Vagina (tissue), 2 donors: ENCODE data around the gene MED28. TPM values are rescaled to one million over a fixed set of nuclear protein-coding genes. Genes with fewer than 3 reads are reported as not detected.

ENCODE experiments used
- DNase-seq, 2 donors: peaks; one replicate each; pipeline ENCODE4 v3.0.0-alpha.2; 2017; ENCODE audit errors: extremely low spot score in 2 of 2
- H3K27ac ChIP-seq: fragments of 200-600 bp; sonication (generic); one replicate; pipeline ENCODE4 v1.5.1; 2019
- H3K27me3 ChIP-seq: fragments of 200-600 bp; sonication (generic); one replicate; pipeline ENCODE4 v1.5.1; 2019
- H3K36me3 ChIP-seq, 2 donors: fragments of 200-600 bp; sonication (generic); one replicate each; pipeline ENCODE4 v1.5.1; 2017 to 2019
- H3K4me1 ChIP-seq: fragments of 200-600 bp; sonication (generic); one replicate; pipeline ENCODE4 v1.5.1; 2019
- H3K4me3 ChIP-seq, 2 donors: fragments of 200-600 bp; sonication (generic); 1 replicate in 1 of 2; 2 replicates in 1 of 2; pipeline ENCODE4 v1.5.1; 2016 to 2019
- H3K9me3 ChIP-seq: fragments of 200-600 bp; sonication (generic); one replicate; pipeline ENCODE4 v1.5.1; 2019
- POLR2A ChIP-seq, 2 donors: fragments of 450-650 bp; IDR thresholded peaks; one replicate each; pipeline ENCODE4 v1.6.1; 2017; ENCODE audit warnings: antibody characterized with exemption in 2 of 2, mild to moderate bottlenecking in 2 of 2, moderate library complexity in 2 of 2
- POLR2AphosphoS5 ChIP-seq, 2 donors: sonication (generic); formaldehyde crosslinking; IDR thresholded peaks; one replicate each; pipeline ENCODE4 v1.9.0; 2017; ENCODE audit warnings: antibody characterized with exemption in 2 of 2, mild to moderate bottlenecking in 2 of 2, low read depth in 1 of 2; ENCODE audit not compliant: insufficient read depth in 1 of 2
- intact Hi-C: fragments of 100-400 bp; cut with DNase I; formaldehyde crosslinking; loops from one replicate; pipeline ENCODE4 v1.15.1; 2023
- total RNA-seq: library from RNA; depleted of rRNA; stranded (reverse); fragments of >200 nt; gene quantifications from one replicate; pipeline ENCODE4 v1.2.3, GENCODE V29; 2016
- TF ChIP-seq, protein P1 (sequence below), 3 experiments: fragments of 450-650 bp in 2 of 3; fragments of 200-600 bp in 1 of 3; sonication (generic) in 1 of 3; IDR thresholded peaks; one replicate each; pipeline ENCODE4 v1.5.1; 2017 to 2019; ENCODE audit warnings: antibody characterized with exemption in 3 of 3, mild to moderate bottlenecking in 2 of 3, moderate library complexity in 2 of 3

MED28 gene
- total RNA-seq, 1 donor from 2014 or later, result 14.0 TPM

DNA sequence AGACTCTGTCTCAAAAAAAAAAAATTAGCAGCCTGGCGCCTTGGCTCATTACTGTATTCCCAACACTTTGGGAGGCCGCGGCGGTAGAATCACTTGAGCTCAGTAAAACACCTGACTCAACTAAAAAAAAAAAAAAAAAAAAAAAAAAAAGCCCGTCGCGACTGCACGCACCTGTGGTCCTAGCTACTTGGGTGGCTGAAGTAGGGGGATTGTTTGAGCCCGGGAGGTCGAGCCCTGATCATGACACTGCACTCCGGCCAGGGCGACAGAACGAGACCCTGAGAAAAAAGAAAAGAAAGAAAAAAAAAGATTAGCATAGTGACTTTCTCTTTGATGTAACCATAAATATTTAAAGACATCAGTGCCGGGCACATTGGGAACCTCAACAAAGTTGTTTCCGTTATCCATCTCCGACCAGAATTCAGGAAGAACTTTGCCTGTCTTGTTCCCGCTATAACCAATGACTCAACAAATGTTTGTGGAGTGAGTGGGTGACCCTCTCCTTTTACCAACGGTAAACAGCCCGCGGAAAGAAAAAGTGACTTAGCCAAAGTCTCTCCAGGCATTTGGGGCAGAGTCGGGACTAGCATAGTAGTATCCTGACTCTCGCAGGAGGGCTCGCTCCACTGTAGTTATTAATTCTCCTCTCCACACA is 553 bp upstream of the MED28 start:
- no peaks in the 10 kb centered on the region for H3K9me3 ChIP-seq
- peak overlapping the region; percentile 93 for H3K27ac ChIP-seq
- H3K4me3 ChIP-seq, result peak overlapping the region; percentile 66 to 89
- intact Hi-C loops, result no loop called here
- H3K36me3 ChIP-seq, result no peaks in the 10 kb centered on the region
- no peaks in the 10 kb centered on the region for H3K27me3 ChIP-seq
- DNase-seq, result no peak
- no peak for TF ChIP-seq POLR2AphosphoS5 (IDR thresholded peaks at IDR 0.05; ENCODE audit: insufficient read depth in 1 of 2, low read depth in 1 of 2)
- no peak for TF ChIP-seq POLR2A (IDR thresholded peaks at IDR 0.05)
- TF ChIP-seq, protein P1, sequence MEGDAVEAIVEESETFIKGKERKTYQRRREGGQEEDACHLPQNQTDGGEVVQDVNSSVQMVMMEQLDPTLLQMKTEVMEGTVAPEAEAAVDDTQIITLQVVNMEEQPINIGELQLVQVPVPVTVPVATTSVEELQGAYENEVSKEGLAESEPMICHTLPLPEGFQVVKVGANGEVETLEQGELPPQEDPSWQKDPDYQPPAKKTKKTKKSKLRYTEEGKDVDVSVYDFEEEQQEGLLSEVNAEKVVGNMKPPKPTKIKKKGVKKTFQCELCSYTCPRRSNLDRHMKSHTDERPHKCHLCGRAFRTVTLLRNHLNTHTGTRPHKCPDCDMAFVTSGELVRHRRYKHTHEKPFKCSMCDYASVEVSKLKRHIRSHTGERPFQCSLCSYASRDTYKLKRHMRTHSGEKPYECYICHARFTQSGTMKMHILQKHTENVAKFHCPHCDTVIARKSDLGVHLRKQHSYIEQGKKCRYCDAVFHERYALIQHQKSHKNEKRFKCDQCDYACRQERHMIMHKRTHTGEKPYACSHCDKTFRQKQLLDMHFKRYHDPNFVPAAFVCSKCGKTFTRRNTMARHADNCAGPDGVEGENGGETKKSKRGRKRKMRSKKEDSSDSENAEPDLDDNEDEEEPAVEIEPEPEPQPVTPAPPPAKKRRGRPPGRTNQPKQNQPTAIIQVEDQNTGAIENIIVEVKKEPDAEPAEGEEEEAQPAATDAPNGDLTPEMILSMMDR (IDR thresholded peaks at IDR 0.05), result no peak
- peaks cover 42% of the 10 kb centered on the region for H3K4me1 ChIP-seq

DNA sequence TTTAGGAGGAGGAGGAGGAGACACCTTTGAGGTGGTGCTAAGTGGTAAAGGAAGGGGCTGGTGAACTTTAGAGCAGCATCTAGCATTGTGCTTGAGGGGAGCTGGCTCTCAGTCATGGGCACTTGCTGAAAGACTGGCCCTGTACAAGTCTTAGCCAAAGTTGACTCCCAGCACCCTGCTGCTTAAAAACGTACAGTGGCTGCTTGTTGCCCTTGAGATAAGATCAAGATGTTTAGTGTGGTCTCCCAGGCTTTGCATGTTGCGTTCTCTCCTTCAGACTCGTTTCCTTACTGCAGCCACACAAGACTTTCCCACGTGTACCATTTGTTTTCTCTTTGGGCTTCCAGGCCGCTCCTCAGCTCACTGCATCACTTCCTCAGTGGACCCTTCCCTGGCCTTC is 1.8 kb downstream of the MED28 start:
- peak overlapping the region; percentile 3 to 89 for H3K4me3 ChIP-seq
- intact Hi-C loops, result no loop called here
- peaks cover 0 to 13% of the 10 kb centered on the region in 2 donors for H3K36me3 ChIP-seq
- no peak for DNase-seq
- no peak for TF ChIP-seq POLR2AphosphoS5 (IDR thresholded peaks at IDR 0.05; ENCODE audit: insufficient read depth in 1 of 2, low read depth in 1 of 2)
- no peak for TF ChIP-seq POLR2A (IDR thresholded peaks at IDR 0.05)
- TF ChIP-seq, protein P1 (IDR thresholded peaks at IDR 0.05), result no peak
- peaks cover 50% of the 10 kb centered on the region for H3K4me1 ChIP-seq
- H3K9me3 ChIP-seq, result no peaks in the 10 kb centered on the region
- H3K27me3 ChIP-seq, result no peaks in the 10 kb centered on the region
- H3K27ac ChIP-seq, result no peak overlapping the region

DNA sequence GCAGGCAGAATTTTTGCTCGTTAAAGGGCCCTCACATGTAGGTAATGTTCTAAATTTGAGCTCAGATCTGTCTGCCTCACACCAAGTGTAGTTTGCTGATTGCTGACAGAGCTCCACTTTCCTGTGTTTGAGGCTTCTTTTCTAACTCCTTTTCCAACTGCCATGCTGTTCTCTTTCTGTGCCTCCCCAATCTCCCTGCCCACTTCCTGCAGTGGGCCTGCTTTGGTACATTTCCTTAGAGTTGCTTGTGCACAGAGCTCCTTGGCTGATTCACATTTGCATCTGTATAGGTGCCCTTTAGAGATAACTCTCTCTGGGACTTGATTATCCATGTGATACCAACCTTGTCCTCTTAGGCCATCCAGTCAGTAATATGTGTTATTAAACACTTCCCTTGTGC is 4.5 kb downstream of the MED28 start:
- Histone ChIP-seq H3K4me3 (no peak overlapping the region), H3K27me3 (no peaks in the 10 kb centered on the region), H3K4me1 (peaks cover 45% of the 10 kb centered on the region), H3K9me3 (no peaks in the 10 kb centered on the region), H3K27ac (no peak overlapping the region), H3K36me3 (peaks cover 7 to 39% of the 10 kb centered on the region in 2 donors)
- TF ChIP-seq POLR2A (IDR thresholded peaks at IDR 0.05) (no peak), POLR2AphosphoS5 (IDR thresholded peaks at IDR 0.05; ENCODE audit: insufficient read depth in 1 of 2, low read depth in 1 of 2) (no peak)
- TF ChIP-seq, protein P1 (IDR thresholded peaks at IDR 0.05), result no peak
- intact Hi-C loops, result no loop called here
- no peak for DNase-seq

DNA sequence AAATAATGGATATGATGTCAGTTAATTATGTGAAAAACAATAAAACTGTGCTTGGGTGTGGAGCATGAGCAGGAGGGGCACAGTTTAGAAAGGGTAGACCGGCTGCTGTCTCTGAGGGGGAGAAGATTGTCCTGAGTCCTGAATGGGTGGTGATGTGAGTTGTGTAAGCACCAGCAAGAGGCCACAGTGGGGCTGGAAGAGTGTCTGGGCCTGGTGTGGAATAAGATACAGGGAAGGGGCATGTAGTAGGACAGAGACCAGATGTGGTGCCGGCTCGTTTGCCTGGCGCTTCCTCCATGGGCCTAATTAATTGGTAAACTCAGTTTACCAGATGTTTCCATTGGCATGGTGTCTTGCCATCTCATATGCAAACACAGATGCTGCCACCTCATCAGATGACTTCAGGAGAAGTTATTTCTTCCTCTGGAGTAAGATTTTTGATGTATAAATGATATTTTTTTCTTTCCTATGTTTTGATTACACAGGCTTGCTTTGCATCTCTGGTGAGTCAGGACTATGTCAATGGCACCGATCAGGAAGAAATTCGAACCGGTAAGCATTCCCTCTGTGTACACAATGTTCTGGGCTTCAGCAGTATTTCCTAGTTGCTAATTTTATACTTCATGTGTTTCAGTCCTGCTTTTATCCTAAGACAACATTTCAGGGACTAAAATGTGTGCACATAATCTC is 5.1 kb downstream of the MED28 start:
- intact Hi-C loops, result loop anchor here (10.0 kb wide), 1 partner anchor 55 kb away; no protein-coding TSS in a partner anchor

DNA sequence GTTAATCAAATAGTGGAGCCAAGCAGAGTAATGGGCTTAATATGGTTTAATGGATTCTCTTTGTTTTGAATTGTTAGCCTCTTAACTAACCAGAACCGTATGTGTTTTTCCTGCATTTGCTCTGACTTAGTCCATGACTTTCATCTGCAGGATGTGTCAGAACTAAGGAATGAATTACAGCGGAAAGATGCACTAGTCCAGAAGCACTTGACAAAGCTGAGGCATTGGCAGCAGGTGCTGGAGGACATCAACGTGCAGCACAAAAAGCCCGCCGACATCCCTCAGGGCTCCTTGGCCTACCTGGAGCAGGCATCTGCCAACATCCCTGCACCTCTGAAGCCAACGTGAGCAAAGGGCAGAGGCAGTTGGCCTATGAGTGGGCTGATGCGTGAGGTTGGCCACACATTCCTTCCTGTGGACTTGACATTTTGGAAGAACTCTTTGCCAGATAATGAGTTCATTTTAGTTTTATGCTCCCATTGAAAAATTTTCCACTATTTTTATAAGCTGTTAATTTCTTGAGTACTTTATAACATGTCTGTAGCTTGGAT is 9.1 kb downstream of the MED28 start:
- TF ChIP-seq POLR2A (IDR thresholded peaks at IDR 0.05) (no peak), POLR2AphosphoS5 (IDR thresholded peaks at IDR 0.05; ENCODE audit: insufficient read depth in 1 of 2, low read depth in 1 of 2) (no peak)
- TF ChIP-seq, protein P1 (IDR thresholded peaks at IDR 0.05), result no peak
- Histone ChIP-seq H3K36me3 (peaks cover 7 to 84% of the 10 kb centered on the region in 2 donors), H3K27me3 (no peaks in the 10 kb centered on the region), H3K27ac (no peak overlapping the region), H3K4me1 (peaks cover 12% of the 10 kb centered on the region), H3K9me3 (no peaks in the 10 kb centered on the region), H3K4me3 (no peak overlapping the region)
- intact Hi-C loops, result loop anchor here (10.0 kb wide), 1 partner anchor 59 kb away; no protein-coding TSS in a partner anchor
- DNase-seq, result no peak

More for the DNA sequence above, 5.1 kb downstream of the MED28 start:
- no peaks in the 10 kb centered on the region for H3K9me3 ChIP-seq
- H3K4me3 ChIP-seq, result no peak overlapping the region
- H3K4me1 ChIP-seq, result peaks cover 45% of the 10 kb centered on the region
- TF ChIP-seq POLR2AphosphoS5 (IDR thresholded peaks at IDR 0.05; ENCODE audit: insufficient read depth in 1 of 2, low read depth in 1 of 2), result no peak
- TF ChIP-seq POLR2A (IDR thresholded peaks at IDR 0.05), result no peak
- peaks cover 7 to 45% of the 10 kb centered on the region in 2 donors for H3K36me3 ChIP-seq
- no peak for DNase-seq
- no peaks in the 10 kb centered on the region for H3K27me3 ChIP-seq
- H3K27ac ChIP-seq, result no peak overlapping the region
